Stomach (tissue), 9 donors: ENCODE results near the gene HDLBP. TPM values are rescaled to one million over a fixed set of nuclear protein-coding genes. Genes with fewer than 3 reads are reported as not detected.

Experiments used
- DNase-seq, 2 donors: peaks; one replicate each; pipeline versions ENCODE4 v3.0.0 to v3.0.0-alpha.2; 2013 to 2019
- H3K27ac ChIP-seq, 5 donors: fragments of 200-600 bp in 4 of 5; sonication (generic) in 4 of 5; one replicate each; pipeline ENCODE4 v1.5.1; 2013 to 2019; ENCODE audit warnings: mild to moderate bottlenecking in 1 of 5, moderate library complexity in 1 of 5
- H3K27me3 ChIP-seq, 3 donors: fragments of 200-600 bp; sonication (generic); one replicate each; pipeline ENCODE4 v1.5.1; 2017 to 2019; ENCODE audit warnings: mixed run types in 1 of 3
- H3K36me3 ChIP-seq, 4 donors: fragments of 200-600 bp; sonication (generic); 1 replicate in 3 of 4; 2 replicates in 1 of 4; pipeline ENCODE4 v1.5.1; 2016 to 2019
- H3K4me1 ChIP-seq, 4 donors: fragments of 200-600 bp; sonication (generic); one replicate each; pipeline ENCODE4 v1.5.1; 2016 to 2019
- H3K4me3 ChIP-seq, 4 donors: fragments of 200-600 bp; sonication (generic) in 3 of 4; one replicate each; pipeline ENCODE4 v1.5.1; 2016 to 2019; ENCODE audit warnings: mild to moderate bottlenecking in 1 of 4
- H3K9me3 ChIP-seq, 4 donors: fragments of 200-600 bp; sonication (generic); one replicate each; pipeline ENCODE4 v1.5.1; 2016 to 2019
- CTCF ChIP-seq, 7 experiments: fragments of 450-650 bp in 4 of 7; fragments of 200-600 bp in 3 of 7; sonication (generic) in 3 of 7; IDR thresholded peaks; one replicate each; pipeline ENCODE4 v1.5.1; 2016 to 2019; ENCODE audit warnings: antibody characterized with exemption in 7 of 7, control low read depth in 2 of 7, mild to moderate bottlenecking in 1 of 7
- EP300 ChIP-seq: sonication (generic); formaldehyde crosslinking; IDR thresholded peaks from one replicate; pipeline ENCODE4 v1.6.1; 2017; ENCODE audit warnings: antibody characterized with exemption
- POLR2A ChIP-seq, 4 donors: fragments of 450-650 bp; IDR thresholded peaks; one replicate each; pipeline ENCODE4 v1.6.1; 2016; ENCODE audit warnings: antibody characterized with exemption in 4 of 4, control low read depth in 2 of 4, mild to moderate bottlenecking in 1 of 4, moderate library complexity in 1 of 4
- POLR2AphosphoS5 ChIP-seq, 3 donors: sonication (generic); formaldehyde crosslinking; IDR thresholded peaks; one replicate each; pipeline ENCODE4 v1.6.1; 2016; ENCODE audit warnings: antibody characterized with exemption in 3 of 3
- WGBS, 5 donors: extraction: QIAGEN DNeasy Blood & Tissue Kit in 3 of 5; methylation state at CpG; one replicate each; pipeline versions ENCODE4 v1.1.5 to v1.1.7; 2013 to 2018; 5-methylcytosine and 5-hydroxymethylcytosine counted together
- intact Hi-C: fragments of 100-400 bp; cut with DNase I; formaldehyde crosslinking; loops from one replicate; pipeline ENCODE4 v1.15.1; 2023; ENCODE audit warnings: low total_unique reads
- polyA plus RNA-seq, 3 donors: library from polyadenylated mRNA; stranded (reverse); fragments of 200-250 nt; gene quantifications; one replicate each; pipeline ENCODE4 v1.2.3, GENCODE V29; 2013
- total RNA-seq, 5 donors: library from RNA; depleted of rRNA; stranded (reverse); fragments of >200 nt; gene quantifications; one replicate each; pipeline versions ENCODE4 v1.1.0 to v1.2.3, GENCODE V29; 2014 to 2016
- donor health status: healthy with polysubstance abuse.
- donor health status: Bipolar disorder and iron deficiency.
- donor health status: healthy.

HDLBP gene
- total and polyA plus RNA-seq, 8 donors, result 171 to 752 (median 397) TPM

GRCh38 chr2:241291977-241292376 lies 23.5 kb downstream of the HDLBP start:
- H3K27ac ChIP-seq, result no peak overlapping the region
- H3K27me3 ChIP-seq, result no peaks in the 10 kb centered on the region
- intact Hi-C loops, result no loop called here
- peaks cover 0 to 6% (median 3%) of the 10 kb centered on the region in 4 donors for H3K36me3 ChIP-seq
- TF ChIP-seq POLR2AphosphoS5 (IDR thresholded peaks at IDR 0.05) (no peak), EP300 (no peak), POLR2A (IDR thresholded peaks at IDR 0.05) (no peak), CTCF (IDR thresholded peaks at IDR 0.05) (no peak)
- H3K9me3 ChIP-seq, result no peaks in the 10 kb centered on the region
- peaks cover 0 to 38% (median 15%) of the 10 kb centered on the region in 4 donors for H3K4me1 ChIP-seq
- H3K4me3 ChIP-seq, result no peak overlapping the region
- DNase-seq, result no peak
- 73 to 82% (median 75%) methylated on average over 6 of the region's 6 CpGs for WGBS, 5 donors

DNA sequence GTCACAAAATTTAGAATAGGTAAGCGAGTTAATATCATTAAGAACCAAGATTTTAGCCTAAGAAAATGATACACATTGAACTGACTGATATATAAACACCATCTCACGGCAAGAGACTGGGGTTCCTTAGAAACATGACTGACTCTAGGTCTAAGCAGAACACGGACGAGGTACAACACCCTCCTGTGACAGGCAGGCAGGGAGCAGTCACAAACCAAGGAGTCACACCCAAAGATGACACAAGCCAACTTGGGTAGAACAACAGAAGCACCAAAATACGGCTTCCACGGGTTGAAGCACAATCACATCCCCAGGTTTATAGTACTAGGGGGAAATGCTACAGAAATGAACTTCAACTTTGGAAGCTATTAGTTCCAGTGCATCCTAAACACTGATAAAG lies 24.3 kb downstream of the HDLBP start:
- no peak overlapping the region for H3K27ac ChIP-seq

GRCh38 chr2:241289597-241289996 lies 25.9 kb downstream of the HDLBP start:
- intact Hi-C loops, result no loop called here
- no peak overlapping the region for H3K27ac ChIP-seq
- no peaks in the 10 kb centered on the region for H3K27me3 ChIP-seq
- no peaks in the 10 kb centered on the region for H3K9me3 ChIP-seq
- no peak for DNase-seq
- H3K4me3 ChIP-seq, result no peak overlapping the region
- H3K4me1 ChIP-seq, result peaks cover 7 to 56% (median 30%) of the 10 kb centered on the region in 4 donors
- TF ChIP-seq POLR2A (IDR thresholded peaks at IDR 0.05) (no peak), POLR2AphosphoS5 (IDR thresholded peaks at IDR 0.05) (no peak), CTCF (IDR thresholded peaks at IDR 0.05) (no peak), EP300 (no peak)
- peaks cover 0 to 6% (median 0%) of the 10 kb centered on the region in 4 donors for H3K36me3 ChIP-seq
- 50 to 65% (median 54%) methylated on average over 3 of the region's 3 CpGs for WGBS, 5 donors

More for the DNA sequence above, 24.3 kb downstream of the HDLBP start:
- no peak for DNase-seq
- intact Hi-C loops, result no loop called here
- H3K36me3 ChIP-seq, result peaks cover 0 to 6% (median 0%) of the 10 kb centered on the region in 4 donors
- H3K9me3 ChIP-seq, result no peaks in the 10 kb centered on the region
- no peaks in the 10 kb centered on the region for H3K27me3 ChIP-seq
- no peak overlapping the region for H3K4me3 ChIP-seq
- H3K4me1 ChIP-seq, result peaks cover 0 to 44% (median 17%) of the 10 kb centered on the region in 4 donors
- TF ChIP-seq CTCF (IDR thresholded peaks at IDR 0.05) (no peak), POLR2AphosphoS5 (IDR thresholded peaks at IDR 0.05) (no peak)
- WGBS, 5 donors, result 85 to 89% (median 87%) methylated on average over 6 of the region's 6 CpGs

- peaks cover 0 to 6% (median 0%) of the 10 kb centered on the region in 4 donors for H3K36me3 ChIP-seq
- WGBS, 5 donors, result 58 to 75% (median 68%) methylated on average over 4 of the region's 4 CpGs
- no peaks in the 10 kb centered on the region for H3K9me3 ChIP-seq
- H3K27ac ChIP-seq, result no peak overlapping the region
- TF ChIP-seq POLR2A (IDR thresholded peaks at IDR 0.05) (no peak), POLR2AphosphoS5 (IDR thresholded peaks at IDR 0.05) (no peak), EP300 (no peak), CTCF (IDR thresholded peaks at IDR 0.05) (no peak)
- H3K4me1 ChIP-seq, result peaks cover 9 to 62% (median 32%) of the 10 kb centered on the region in 4 donors
- no peak overlapping the region for H3K4me3 ChIP-seq
- no peak for DNase-seq
- intact Hi-C loops, result no loop called here
- no peaks in the 10 kb centered on the region for H3K27me3 ChIP-seq
Measured at GRCh38 chr2:241289053-241289452, 26.4 kb downstream of the HDLBP start.
